Measurements from ENCODE around the gene AFF2.

AFF2 gene

GRCh38 chrX:148592595-148592994 lies 92.2 kb downstream of the AFF2 start:
- DNase-seq: no peak

- DNase-seq: no peak
These were observed 92.7 kb downstream of the AFF2 start for GRCh38 chrX:148593146-148593545.

- DNase-seq: no peak
These were observed 93.6 kb downstream of the AFF2 start for GRCh38 chrX:148593987-148594386.

GRCh38 chrX:148599404-148599803 lies 99.0 kb downstream of the AFF2 start:
- DNase-seq: no peak

- no peak for DNase-seq
These were observed 99.7 kb downstream of the AFF2 start for GRCh38 chrX:148600131-148600530.

GRCh38 chrX:148600581-148600980 lies 100.2 kb downstream of the AFF2 start:
- no peak for DNase-seq

GRCh38 chrX:148601034-148601433 lies 100.6 kb downstream of the AFF2 start:
- no peak for DNase-seq

- peak; percentile 5 for DNase-seq
These were observed 109.3 kb downstream of the AFF2 start for GRCh38 chrX:148609515-148610327.

GRCh38 chrX:148610328-148610698 lies 109.9 kb downstream of the AFF2 start:
- DNase-seq: no peak

GRCh38 chrX:148611993-148612392 lies 111.6 kb downstream of the AFF2 start:
- no peak for DNase-seq

GRCh38 chrX:148612431-148612830 lies 112.0 kb downstream of the AFF2 start:
- no peak for DNase-seq

- DNase-seq: no peak
These were observed 113.2 kb downstream of the AFF2 start for GRCh38 chrX:148613636-148614035.

- no peak for DNase-seq
These were observed 115.1 kb downstream of the AFF2 start for GRCh38 chrX:148615491-148615890.

GRCh38 chrX:148618470-148619445 lies 118.3 kb downstream of the AFF2 start:
- DNase-seq: no peak

- DNase-seq: no peak
These were observed 119.6 kb downstream of the AFF2 start for GRCh38 chrX:148620023-148620422.

- no peak for DNase-seq
These were observed 124.6 kb downstream of the AFF2 start for GRCh38 chrX:148624951-148625474.

GRCh38 chrX:148628621-148629020 lies 128.2 kb downstream of the AFF2 start:
- no peak for DNase-seq

GRCh38 chrX:148629434-148629833 lies 129.0 kb downstream of the AFF2 start:
- DNase-seq: no peak

GRCh38 chrX:148632444-148632843 lies 132.0 kb downstream of the AFF2 start:
- DNase-seq: no peak

- no peak for DNase-seq
These were observed 132.9 kb downstream of the AFF2 start for GRCh38 chrX:148633218-148633908.

- no peak for DNase-seq
These were observed 134.2 kb downstream of the AFF2 start for GRCh38 chrX:148634591-148634990.

- DNase-seq: no peak
These were observed 143.0 kb downstream of the AFF2 start for GRCh38 chrX:148643460-148643859.

- DNase-seq: no peak
These were observed 147.2 kb downstream of the AFF2 start for GRCh38 chrX:148647651-148648050.
